CD4-positive, alpha-beta T cell treated with Interleukin-6 for 4 hours (primary cell): ENCODE data around the gene CALML4.
"Not testable (repeated sequence)": the region's sequence is repeated elsewhere in the genome, so short reads cannot be mapped to it uniquely, and the experiment has no call there.

ENCODE experiments used
- DNase-seq: peaks from one replicate; pipeline ENCODE4 v3.0.0-alpha.2; 2020; ENCODE audit warnings: mixed read lengths

Gene CALML4

GRCh38 chr15:68207176-68207935, 2.2 kb upstream of the CALML4 start:
- no peak for DNase-seq

GRCh38 chr15:68206711-68207151, 1.6 kb upstream of the CALML4 start:
- no peak for DNase-seq

GRCh38 chr15:68205954-68206539, 915 bp upstream of the CALML4 start:
- DNase-seq: peak; percentile 34

GRCh38 chr15:68205558-68205944, 419 bp upstream of the CALML4 start:
- DNase-seq: no peak

GRCh38 chr15:68204361-68204760, 771 bp downstream of the CALML4 start:
- no peak for DNase-seq

GRCh38 chr15:68203956-68204355, 1.2 kb downstream of the CALML4 start:
- no peak for DNase-seq

GRCh38 chr15:68203486-68203885, 1.6 kb downstream of the CALML4 start:
- DNase-seq: no peak

- not testable (repeated sequence) for DNase-seq
Observed at GRCh38 chr15:68202994-68203393, 2.1 kb downstream of the CALML4 start.

GRCh38 chr15:68201879-68202261, 3.3 kb downstream of the CALML4 start:
- DNase-seq: no peak

- no peak for DNase-seq
Observed at GRCh38 chr15:68201153-68201878, 3.8 kb downstream of the CALML4 start.

GRCh38 chr15:68200016-68200861, 4.9 kb downstream of the CALML4 start:
- DNase-seq: no peak

GRCh38 chr15:68199340-68199739, 5.8 kb downstream of the CALML4 start:
- DNase-seq: no peak

- DNase-seq: no peak
Observed at GRCh38 chr15:68197661-68198437, 7.3 kb downstream of the CALML4 start.

- no peak for DNase-seq
Observed at GRCh38 chr15:68197170-68197492, 8.0 kb downstream of the CALML4 start.

- no peak for DNase-seq
Observed at GRCh38 chr15:68196445-68197169, 8.5 kb downstream of the CALML4 start.

- DNase-seq: no peak
Observed at GRCh38 chr15:68195336-68196112, 9.6 kb downstream of the CALML4 start.

GRCh38 chr15:68192804-68193486, 12.2 kb downstream of the CALML4 start:
- DNase-seq: no peak

GRCh38 chr15:68192117-68192516, 13.0 kb downstream of the CALML4 start:
- DNase-seq: no peak

GRCh38 chr15:68191555-68191954, 13.6 kb downstream of the CALML4 start:
- DNase-seq: no peak

GRCh38 chr15:68190048-68190447, 15.1 kb downstream of the CALML4 start:
- no peak for DNase-seq
